Nucleus accumbens (tissue), 56 donors: ENCODE data around the gene KCTD10.
A peak's percentile ranks its signal among the peaks of the same experiment; 100 is the strongest.

Source experiments
- DNase-seq, 56 donors: peaks; one replicate each; lab custom pipeline; 2025; lab: John Stamatoyannopoulos, UW

KCTD10 gene, protein sequence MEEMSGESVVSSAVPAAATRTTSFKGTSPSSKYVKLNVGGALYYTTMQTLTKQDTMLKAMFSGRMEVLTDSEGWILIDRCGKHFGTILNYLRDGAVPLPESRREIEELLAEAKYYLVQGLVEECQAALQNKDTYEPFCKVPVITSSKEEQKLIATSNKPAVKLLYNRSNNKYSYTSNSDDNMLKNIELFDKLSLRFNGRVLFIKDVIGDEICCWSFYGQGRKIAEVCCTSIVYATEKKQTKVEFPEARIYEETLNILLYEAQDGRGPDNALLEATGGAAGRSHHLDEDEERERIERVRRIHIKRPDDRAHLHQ

GRCh38 chr12:109477185-109477962, at the start of gene KCTD10, which contains the start of gene UBE3B:
TSS of gene KCTD10 (minus strand) at chr12:109477300. CDS start at chr12:109477262, 38 bp downstream.
TSS of gene UBE3B (plus strand) at chr12:109477634. CDS start at chr12:109483552, 5,918 bp downstream.
- peak in 54 of 56 donors; percentile 43 to 94 (median 82) for DNase-seq

- no peak for DNase-seq
Observed at GRCh38 chr12:109525279-109525585, 48.1 kb upstream of the KCTD10 start.

- no peak for DNase-seq
Observed at GRCh38 chr12:109524466-109525278, 47.6 kb upstream of the KCTD10 start.

GRCh38 chr12:109523504-109523903, 46.4 kb upstream of the KCTD10 start:
- no peak for DNase-seq

- peak in 29 of 56 donors; percentile 7 to 67 (median 27) for DNase-seq
Observed at GRCh38 chr12:109523071-109523470, 46.0 kb upstream of the KCTD10 start.

GRCh38 chr12:109521831-109522230, 44.7 kb upstream of the KCTD10 start:
- DNase-seq, result no peak

DNA sequence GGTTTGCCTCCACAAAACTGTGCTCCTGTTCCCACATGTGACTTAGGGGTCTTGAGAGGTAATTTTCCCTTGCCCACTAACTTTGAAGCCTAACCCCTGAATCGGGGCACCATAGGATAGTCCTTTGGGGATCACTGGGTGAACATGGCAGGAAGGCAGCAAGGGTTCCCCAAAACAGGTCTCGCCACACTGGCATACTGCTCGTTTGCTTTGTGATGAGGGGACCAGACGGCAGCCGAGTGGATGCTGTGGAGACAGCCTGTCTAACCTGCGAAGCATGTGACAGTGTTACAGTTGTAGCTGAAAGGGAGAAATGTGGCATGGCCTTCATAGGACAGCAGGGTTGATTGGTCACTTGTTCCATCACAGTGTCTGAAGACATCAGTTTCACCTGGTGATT, 42.7 kb upstream of the KCTD10 start:
- no peak for DNase-seq

DNA sequence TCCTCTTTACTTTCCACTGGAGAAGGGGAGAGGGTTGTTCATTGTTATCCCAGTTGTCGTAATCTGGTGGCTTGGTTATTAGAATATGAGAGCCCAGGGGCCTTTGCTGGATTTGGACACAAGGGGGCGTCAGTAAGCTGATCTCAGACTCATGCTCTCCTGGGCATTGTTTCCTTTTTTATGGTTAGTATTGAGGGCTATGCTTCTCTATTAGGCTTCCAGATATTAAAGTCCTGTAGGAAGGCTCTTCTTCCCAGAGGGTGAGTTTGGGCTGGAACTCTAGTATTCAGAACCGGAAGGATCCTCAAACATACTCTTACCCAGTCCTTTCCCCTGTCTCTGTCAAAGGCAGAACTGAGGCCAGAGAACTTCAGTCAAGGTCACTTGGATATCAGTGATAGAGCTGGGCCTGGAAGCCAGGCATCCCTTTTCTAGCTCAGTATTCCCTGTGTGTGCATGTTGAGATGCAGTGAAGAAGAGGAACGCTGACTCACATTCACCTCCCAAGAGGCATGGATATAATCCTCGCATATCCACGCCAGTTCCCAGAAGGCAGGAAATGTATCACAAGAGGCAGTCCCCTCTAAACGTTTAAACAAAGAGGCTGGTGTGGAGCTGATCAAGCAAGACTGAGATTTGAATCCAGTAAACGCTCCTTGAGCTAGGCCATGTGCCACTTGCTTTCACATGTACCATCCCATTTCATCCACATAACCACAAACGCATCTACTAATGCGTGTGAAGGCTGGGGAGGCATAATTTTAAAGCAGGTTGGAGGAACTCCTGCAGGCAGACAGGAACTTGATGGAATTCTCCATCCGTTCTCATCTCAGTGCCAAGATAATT, 41.9 kb upstream of the KCTD10 start:
- DNase-seq, result peak in 46 of 56 donors; percentile 12 to 87 (median 43)

- no peak for DNase-seq
Observed at GRCh38 chr12:109517619-109518018, 40.5 kb upstream of the KCTD10 start.

DNA sequence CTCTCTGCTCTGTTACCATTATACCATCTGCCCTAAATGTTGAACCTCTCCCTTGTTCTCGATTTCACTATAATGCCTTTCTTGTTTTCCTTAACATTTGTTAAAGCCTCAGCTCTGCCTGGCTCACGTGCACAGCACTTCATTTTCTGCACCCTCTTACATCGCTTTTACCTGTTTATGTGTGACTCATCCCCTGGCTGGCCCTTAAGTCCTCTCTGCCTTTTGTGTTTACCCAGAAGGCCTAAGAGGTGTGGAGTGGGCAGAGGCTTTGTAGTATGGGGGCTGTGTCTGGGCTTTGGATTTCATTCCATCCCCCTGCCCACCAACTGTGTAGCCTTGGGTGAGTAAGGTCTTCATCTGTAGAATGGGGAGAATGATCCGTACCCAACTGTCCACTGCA, 36.9 kb upstream of the KCTD10 start:
- no peak for DNase-seq

GRCh38 chr12:109513051-109513450, 36.0 kb upstream of the KCTD10 start:
- no peak for DNase-seq

GRCh38 chr12:109512608-109513007, 35.5 kb upstream of the KCTD10 start:
- no peak for DNase-seq

DNA sequence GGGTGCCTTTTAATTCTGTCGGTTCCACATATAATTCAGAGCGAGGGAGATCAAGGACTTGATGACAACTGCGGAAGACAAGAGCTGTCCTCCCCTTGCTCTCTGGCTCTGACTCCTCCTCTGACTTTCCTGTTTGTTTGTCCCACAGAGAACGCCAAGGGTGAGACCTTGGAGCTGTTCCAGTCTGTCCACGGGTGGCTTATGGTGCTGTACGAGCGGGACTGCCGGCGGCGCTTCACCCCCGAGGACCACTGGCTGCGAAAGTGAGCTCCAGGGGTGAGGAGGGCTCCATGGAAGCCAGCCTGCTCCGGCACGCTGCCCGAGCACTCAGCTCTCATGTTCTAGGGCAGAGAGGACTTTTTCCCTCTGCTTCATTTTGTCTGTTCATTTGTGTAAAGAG, 33.1 kb upstream of the KCTD10 start:
- no peak for DNase-seq

DNA sequence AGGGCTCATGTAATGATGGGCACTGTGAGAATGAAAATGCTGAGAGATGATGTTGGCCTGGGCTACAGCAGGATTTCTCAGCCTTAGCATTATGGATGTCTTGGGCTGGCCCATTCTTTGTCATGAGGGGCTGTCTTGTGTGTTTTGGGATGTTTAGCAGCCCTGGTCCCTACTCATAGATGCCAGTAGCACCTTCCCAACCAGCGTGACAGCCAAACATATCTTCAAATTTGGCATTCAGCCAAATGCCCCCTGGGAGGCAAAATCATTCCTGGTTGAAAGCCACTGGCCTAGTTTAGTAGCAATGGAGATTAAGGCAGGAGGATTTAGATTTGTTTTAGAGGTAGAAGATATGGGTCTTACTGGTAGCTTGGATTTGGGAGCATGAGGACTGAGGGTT, 27.0 kb upstream of the KCTD10 start:
- no peak for DNase-seq

DNA sequence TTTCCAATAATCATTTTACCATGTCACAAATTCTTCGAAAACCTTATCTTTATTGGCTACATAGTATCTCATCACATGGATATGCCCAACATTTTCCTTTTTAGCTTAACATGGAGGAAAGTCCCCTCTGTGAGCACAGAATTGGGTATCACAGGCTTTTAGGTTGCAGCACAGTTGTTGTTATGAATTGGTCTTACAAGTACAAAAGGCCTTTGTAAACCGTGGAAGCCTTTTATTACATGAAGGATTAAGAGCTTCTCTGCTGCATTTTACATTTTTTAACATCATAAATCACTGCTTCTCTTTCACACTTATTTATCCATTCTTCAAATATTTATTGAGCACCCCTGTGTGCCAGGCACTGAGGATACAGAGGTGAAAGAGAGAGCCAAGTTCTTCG, 26.5 kb upstream of the KCTD10 start:
- no peak for DNase-seq

DNA sequence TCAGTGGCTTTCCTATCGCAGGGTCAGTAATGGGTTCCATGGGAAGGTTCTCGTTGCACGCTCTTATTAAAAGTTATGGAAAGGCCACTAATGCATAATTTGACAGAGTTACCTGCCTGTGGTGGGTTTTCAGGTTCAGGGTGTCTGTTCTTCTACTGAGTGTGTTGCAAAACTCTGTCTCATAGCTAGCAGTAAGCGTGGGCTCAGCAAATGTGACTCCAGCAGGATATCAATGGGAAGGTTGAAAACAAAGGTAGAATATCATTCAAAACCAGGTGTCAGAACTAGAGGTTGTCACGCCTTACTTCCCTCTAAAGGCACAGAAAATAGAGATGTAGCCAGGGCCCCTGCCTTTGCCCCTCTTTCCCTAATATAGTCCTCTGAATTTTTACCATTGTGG, 25.2 kb upstream of the KCTD10 start:
- peak in 12 of 56 donors; percentile 2 to 27 (median 14) for DNase-seq

DNA sequence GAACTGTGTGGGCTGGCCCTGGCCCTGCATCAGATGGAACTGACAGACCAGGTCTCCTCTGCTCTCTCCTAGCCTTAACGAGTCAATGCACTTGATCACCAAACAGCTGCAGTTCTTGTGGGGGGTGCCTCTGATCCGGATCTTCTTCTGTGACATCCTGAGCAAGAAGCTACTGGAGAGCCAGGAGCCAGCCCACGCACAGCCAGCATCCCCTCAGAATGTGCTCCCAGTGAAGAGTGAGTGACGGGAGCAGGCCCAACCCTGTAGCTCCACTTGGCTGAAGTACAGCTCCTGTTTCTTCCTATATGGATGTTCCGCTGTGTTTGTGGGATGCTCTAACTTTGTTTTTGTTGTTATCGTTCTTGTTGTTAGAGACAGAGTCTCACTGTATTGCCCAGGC, 24.2 kb upstream of the KCTD10 start:
- peak in 3 of 56 donors; percentile 14 to 32 (median 28) for DNase-seq

DNA sequence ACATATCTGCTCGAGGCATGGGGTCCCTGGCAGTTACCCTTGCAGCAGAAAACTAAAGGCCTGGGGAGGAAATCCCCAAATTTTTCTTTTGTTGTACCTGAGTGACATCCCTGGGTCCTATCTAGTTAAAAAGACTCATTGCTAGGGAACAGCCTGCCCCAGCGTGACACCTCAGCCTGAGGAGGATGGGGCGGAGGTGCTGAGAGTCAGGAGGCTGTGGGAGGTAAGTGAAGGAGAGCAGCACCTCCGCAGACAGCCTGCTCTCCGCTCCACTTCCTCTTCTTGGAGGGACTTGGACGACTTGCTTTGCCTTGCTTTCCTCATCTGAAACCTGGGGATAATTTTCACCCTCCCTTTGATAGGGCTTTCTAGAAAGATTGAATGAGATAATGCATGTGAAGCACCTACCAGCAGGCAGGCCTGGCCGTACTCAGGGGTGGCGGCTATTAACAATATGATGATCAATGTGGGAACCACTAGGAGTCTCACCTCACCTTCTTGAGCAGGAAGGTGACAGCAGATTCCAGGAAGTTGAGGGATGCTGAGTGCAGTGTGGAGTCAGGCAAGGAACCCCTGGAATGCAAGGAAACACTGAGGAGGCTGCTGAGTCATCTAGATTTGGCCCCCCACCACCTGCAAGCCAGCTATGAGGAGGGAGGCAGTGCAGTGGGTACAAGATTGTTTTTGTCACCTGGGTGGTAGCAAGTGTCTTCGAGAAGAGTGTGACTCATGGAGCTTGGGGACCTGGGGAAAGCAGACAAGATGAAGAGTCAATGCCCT, 23.5 kb upstream of the KCTD10 start:
- peak in 21 of 56 donors; percentile 5 to 69 (median 30) for DNase-seq

DNA sequence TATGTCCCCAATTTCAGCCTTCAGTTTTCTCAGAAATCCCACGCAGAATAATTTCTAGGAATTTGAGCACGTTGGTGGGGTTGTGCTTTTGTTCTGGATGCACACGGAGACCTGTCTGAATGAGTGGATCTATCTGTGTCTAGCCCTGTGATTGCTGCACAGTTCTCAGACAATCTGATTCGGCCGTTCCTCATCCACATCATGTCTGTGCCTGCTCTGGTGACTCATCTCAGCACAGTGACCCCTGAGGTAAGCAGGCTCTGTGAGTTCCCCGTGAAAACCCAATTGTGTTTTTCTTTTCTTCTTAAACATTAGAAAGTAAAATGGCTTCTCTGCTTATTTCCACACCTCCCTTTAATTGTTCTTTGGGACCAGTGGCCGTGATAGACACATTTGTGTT, 20.6 kb upstream of the KCTD10 start:
- no peak for DNase-seq
